Upper lobe of left lung (tissue), 6 donors: ENCODE data around the gene C19orf85. TPM values are rescaled to one million over a fixed set of nuclear protein-coding genes. Genes with fewer than 3 reads are reported as not detected.

Experiments used
- ATAC-seq, 2 donors: fragments of 200-7000 bp; cut with Tn5 transposase; one replicate each; pipeline ENCODE4 v1.9.1; 2022; ENCODE audit warnings: mild to moderate bottlenecking in 2 of 2, moderate library complexity in 2 of 2; ENCODE audit not compliant: low FRiP score in 2 of 2
- DNase-seq, 2 donors: peaks; one replicate each; pipeline ENCODE4 v3.0.0-alpha.2; 2019 to 2020
- H3K27ac ChIP-seq, 4 donors: fragments of 200-600 bp; sonication (generic); one replicate each; pipeline ENCODE4 v1.5.1; 2016 to 2019
- H3K27me3 ChIP-seq, 4 donors: fragments of 200-600 bp; sonication (generic); one replicate each; pipeline ENCODE4 v1.5.1; 2017 to 2019
- H3K36me3 ChIP-seq, 4 donors: fragments of 200-600 bp; sonication (generic); one replicate each; pipeline ENCODE4 v1.5.1; 2016 to 2019
- H3K4me1 ChIP-seq, 4 donors: fragments of 200-600 bp; sonication (generic); one replicate each; pipeline ENCODE4 v1.5.1; 2018 to 2019
- H3K4me3 ChIP-seq, 4 donors: fragments of 200-600 bp; sonication (generic); one replicate each; pipeline ENCODE4 v1.5.1; 2017 to 2019; ENCODE audit warnings: mild to moderate bottlenecking in 2 of 4, moderate library complexity in 1 of 4
- H3K9me3 ChIP-seq, 4 donors: fragments of 200-600 bp; sonication (generic); one replicate each; pipeline ENCODE4 v1.5.1; 2018 to 2019
- EP300 ChIP-seq, 4 donors: sonication (generic); formaldehyde crosslinking; IDR thresholded peaks; one replicate each; pipeline ENCODE4 v1.5.1; 2017; ENCODE audit warnings: antibody characterized with exemption in 4 of 4, control low read depth in 2 of 4
- POLR2A ChIP-seq, 4 donors: fragments of 450-650 bp; IDR thresholded peaks; one replicate each; pipeline ENCODE4 v1.5.1; 2016 to 2017; ENCODE audit warnings: antibody characterized with exemption in 4 of 4, mild to moderate bottlenecking in 2 of 4
- POLR2AphosphoS5 ChIP-seq, 2 donors: sonication (generic); formaldehyde crosslinking; IDR thresholded peaks; one replicate each; pipeline ENCODE4 v1.5.1; 2017; ENCODE audit warnings: antibody characterized with exemption in 2 of 2
- whole genome bisulfite sequencing, 2 donors: methylation state at CpG; one replicate each; pipeline ENCODE4 v1.1.5; 2017 to 2018; 5-methylcytosine and 5-hydroxymethylcytosine counted together
- total RNA-seq, 6 donors: library from RNA; depleted of rRNA in 4 of 6; stranded (reverse); fragments of >200 nt in 4 of 6; gene quantifications; one replicate each; pipeline versions ENCODE4 v1.1.0 to v1.2.1, GENCODE V29; 2016 to 2021
- TF ChIP-seq, protein P1 (sequence below), 6 experiments: fragments of 450-650 bp in 4 of 6; fragments of 200-600 bp in 2 of 6; sonication (generic) in 2 of 6; IDR thresholded peaks; one replicate each; pipeline ENCODE4 v1.5.1; 2016 to 2019; ENCODE audit warnings: antibody characterized with exemption in 6 of 6
- donor health status: DM: no; HTN: no; CAD: no; lungs with moderate emphysema.
- donor health status: DM: no; HTN: yes; CAD: no; lungs with severe emphysema.

C19orf85 gene
- total RNA-seq, 6 donors from 2014 or later: not detected

DNA sequence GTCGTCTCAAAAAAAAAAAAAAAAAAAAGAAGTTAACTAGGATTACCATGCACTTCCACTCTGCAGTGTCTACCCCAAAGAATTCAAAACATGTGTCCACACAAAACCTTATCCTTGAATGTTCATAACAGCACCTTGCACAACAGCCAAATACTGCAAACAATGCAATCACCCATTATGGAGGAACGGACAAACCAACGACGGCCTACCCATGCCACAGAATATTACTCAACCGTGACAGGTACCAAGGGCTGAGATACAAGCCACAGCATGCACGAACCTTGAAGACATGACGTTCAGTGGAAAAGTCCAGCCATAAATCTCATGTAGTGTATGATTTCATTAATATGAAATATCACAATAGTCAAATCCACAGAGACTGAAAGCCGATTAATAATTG is 18.5 kb downstream of the C19orf85 start:
- DNase-seq: no peak
- 65 to 70% methylated on average over 8 of the region's 8 CpGs for WGBS, 2 donors

DNA sequence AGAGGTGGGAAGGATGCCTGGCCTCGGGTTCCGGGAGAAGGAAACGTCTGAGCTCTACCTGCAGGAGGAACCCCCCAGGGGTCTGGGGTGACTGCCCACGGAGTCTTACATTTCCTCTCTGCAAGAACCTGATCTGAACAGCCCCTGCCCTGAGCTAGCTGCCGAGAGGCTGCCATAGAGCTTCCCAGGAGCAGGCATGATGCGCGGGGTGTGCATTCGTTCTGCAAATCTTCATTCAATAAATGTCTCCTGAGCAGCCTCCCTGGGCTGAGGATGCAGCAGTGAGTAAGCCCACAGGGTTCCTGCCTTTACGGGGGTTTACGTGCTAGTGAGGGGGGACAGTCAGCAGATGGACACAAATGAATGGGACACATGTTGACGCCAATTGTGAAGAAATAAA is 19.9 kb downstream of the C19orf85 start:
- Histone ChIP-seq H3K9me3 (no peaks in the 10 kb centered on the region), H3K4me1 (peaks cover 5 to 35% (median 10%) of the 10 kb centered on the region in 4 donors), H3K4me3 (no peak overlapping the region), H3K27me3 (peaks cover 0 to 50% (median 33%) of the 10 kb centered on the region in 4 donors), H3K36me3 (no peaks in the 10 kb centered on the region), H3K27ac (no peak overlapping the region)
- DNase-seq: no peak
- TF ChIP-seq EP300 (IDR thresholded peaks at IDR 0.05) (no peak), POLR2AphosphoS5 (IDR thresholded peaks at IDR 0.05) (no peak), POLR2A (IDR thresholded peaks at IDR 0.05) (no peak)
- TF ChIP-seq, protein P1, sequence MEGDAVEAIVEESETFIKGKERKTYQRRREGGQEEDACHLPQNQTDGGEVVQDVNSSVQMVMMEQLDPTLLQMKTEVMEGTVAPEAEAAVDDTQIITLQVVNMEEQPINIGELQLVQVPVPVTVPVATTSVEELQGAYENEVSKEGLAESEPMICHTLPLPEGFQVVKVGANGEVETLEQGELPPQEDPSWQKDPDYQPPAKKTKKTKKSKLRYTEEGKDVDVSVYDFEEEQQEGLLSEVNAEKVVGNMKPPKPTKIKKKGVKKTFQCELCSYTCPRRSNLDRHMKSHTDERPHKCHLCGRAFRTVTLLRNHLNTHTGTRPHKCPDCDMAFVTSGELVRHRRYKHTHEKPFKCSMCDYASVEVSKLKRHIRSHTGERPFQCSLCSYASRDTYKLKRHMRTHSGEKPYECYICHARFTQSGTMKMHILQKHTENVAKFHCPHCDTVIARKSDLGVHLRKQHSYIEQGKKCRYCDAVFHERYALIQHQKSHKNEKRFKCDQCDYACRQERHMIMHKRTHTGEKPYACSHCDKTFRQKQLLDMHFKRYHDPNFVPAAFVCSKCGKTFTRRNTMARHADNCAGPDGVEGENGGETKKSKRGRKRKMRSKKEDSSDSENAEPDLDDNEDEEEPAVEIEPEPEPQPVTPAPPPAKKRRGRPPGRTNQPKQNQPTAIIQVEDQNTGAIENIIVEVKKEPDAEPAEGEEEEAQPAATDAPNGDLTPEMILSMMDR (IDR thresholded peaks at IDR 0.05): no peak
- 36 to 46% methylated on average over 11 of the region's 11 CpGs for WGBS, 2 donors
- ATAC-seq: no peak

More for the DNA sequence above, 18.5 kb downstream of the C19orf85 start:
- Histone ChIP-seq H3K27ac (no peak overlapping the region), H3K9me3 (no peaks in the 10 kb centered on the region), H3K4me1 (peaks cover under 1 to 26% (median 4%) of the 10 kb centered on the region in 4 donors), H3K4me3 (no peak overlapping the region), H3K36me3 (no peaks in the 10 kb centered on the region), H3K27me3 (peaks cover 1 to 40% (median 25%) of the 10 kb centered on the region in 4 donors)
- TF ChIP-seq POLR2A (IDR thresholded peaks at IDR 0.05): no peak
- TF ChIP-seq POLR2AphosphoS5 (IDR thresholded peaks at IDR 0.05): no peak
- TF ChIP-seq, protein P1 (IDR thresholded peaks at IDR 0.05): no peak
- TF ChIP-seq EP300 (IDR thresholded peaks at IDR 0.05): no peak
- ATAC-seq: no peak

DNA sequence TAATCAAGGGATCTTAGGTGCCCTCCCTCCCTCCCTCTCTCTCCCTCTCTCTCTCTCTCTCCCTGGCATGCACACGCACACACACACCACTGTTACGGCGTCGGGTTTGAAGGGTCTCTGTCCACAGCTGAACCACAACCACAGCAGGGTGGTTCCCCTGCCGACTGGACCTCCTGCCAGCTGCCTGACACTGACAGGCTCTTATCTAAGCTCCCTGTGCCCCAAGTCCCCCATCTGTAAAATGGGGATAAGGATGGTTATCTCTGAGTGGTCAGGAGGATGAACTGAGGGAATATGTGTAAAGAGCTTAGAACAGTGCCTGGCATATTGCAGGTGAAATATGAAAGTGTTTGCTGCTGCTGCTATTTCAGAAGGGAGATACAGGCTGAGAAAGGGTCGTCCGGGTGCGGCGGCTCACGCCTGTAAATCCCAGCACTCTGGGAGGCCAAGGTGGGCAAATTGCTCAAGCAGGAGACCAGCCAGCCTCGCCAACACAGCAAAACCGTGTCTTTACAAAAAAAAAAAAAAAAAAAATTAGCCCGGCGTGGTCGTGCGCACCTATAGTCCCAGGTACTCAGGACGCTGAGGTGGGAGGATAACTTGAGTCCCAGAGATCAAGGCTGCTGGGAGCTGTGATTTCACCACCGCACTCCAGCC is 20.6 kb downstream of the C19orf85 start:
- Histone ChIP-seq H3K4me3 (no peak overlapping the region), H3K36me3 (no peaks in the 10 kb centered on the region), H3K4me1 (peaks cover 5 to 35% (median 10%) of the 10 kb centered on the region in 4 donors), H3K27me3 (peaks cover 0 to 57% (median 33%) of the 10 kb centered on the region in 4 donors), H3K27ac (no peak overlapping the region), H3K9me3 (no peaks in the 10 kb centered on the region)
- WGBS, 2 donors: 32 to 39% methylated on average over 14 to 18 of the region's 18 CpGs
- DNase-seq: no peak
- no peak for ATAC-seq
- no peak for TF ChIP-seq POLR2AphosphoS5 (IDR thresholded peaks at IDR 0.05)
- TF ChIP-seq, protein P1 (IDR thresholded peaks at IDR 0.05): no peak
- TF ChIP-seq POLR2A (IDR thresholded peaks at IDR 0.05): no peak
- no peak for TF ChIP-seq EP300 (IDR thresholded peaks at IDR 0.05)

DNA sequence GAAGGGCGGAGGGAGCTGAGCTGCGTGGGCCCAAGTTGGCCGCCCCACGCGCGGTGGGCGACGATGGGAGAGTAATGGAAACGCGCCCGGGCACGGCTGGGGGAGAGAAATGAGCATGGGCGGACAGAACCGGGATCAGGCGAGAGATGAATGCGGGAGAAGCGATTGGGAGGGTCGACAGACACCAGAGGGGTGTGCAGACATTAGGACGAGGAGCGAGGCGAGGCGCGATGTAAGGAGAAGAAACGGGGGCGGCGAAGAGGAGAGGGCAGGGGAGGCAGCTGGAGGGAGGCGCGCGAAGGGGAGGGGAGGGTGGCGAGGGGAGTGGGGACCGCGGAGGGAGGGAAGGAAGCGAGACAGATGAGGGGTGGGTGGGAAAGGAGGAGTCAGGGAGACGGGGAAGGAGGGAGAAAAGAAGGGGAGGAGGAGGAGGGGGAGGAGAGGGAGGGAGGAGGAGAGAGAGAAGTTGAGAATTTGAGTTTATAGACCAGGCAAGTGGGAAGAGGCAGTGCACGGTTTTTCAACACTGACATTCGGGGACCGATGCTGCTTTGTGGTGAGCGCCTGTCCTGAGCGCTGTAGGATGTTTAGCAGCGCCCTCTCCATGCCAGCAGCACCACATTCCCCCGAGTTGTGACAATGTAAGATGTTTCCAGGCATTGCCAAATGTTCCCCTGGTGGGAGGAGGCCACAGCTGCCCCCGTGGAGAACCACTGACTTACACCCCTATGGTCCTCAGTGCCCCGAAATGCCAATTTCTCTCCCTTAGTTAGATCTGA is 21.3 kb downstream of the C19orf85 start, which contains the start of gene SHISA7:
TSS of gene SHISA7 (minus strand) at position 256 of the 779 bp plus-strand sequence. CDS start 437 bp downstream, outside the sequence.
- WGBS, 2 donors: 3 to 5% methylated on average over 35 to 40 of the region's 43 CpGs
- Histone ChIP-seq H3K4me3 (no peak within 1 kb of the TSS), H3K36me3 (no peaks in the 10 kb centered on the region), H3K9me3 (no peaks in the 10 kb centered on the region), H3K27ac (no peak within 1 kb of the TSS), H3K27me3 (peaks cover 0 to 64% (median 33%) of the 10 kb centered on the region in 4 donors), H3K4me1 (peaks cover 5 to 35% (median 10%) of the 10 kb centered on the region in 4 donors)
- TF ChIP-seq, protein P1 (IDR thresholded peaks at IDR 0.05): no peak
- TF ChIP-seq POLR2A (IDR thresholded peaks at IDR 0.05) (no peak), EP300 (IDR thresholded peaks at IDR 0.05) (no peak), POLR2AphosphoS5 (IDR thresholded peaks at IDR 0.05) (no peak)
- DNase-seq: no peak
- ATAC-seq: no peak
